Kidney capillary endothelial cell (primary cell): Measurements from ENCODE around the gene MSI2.

ENCODE experiments used
- DNase-seq: peaks from one replicate; pipeline ENCODE4 v3.0.0-alpha.2; 2018; ENCODE audit warnings: low spot score

The MSI2 gene

DNA sequence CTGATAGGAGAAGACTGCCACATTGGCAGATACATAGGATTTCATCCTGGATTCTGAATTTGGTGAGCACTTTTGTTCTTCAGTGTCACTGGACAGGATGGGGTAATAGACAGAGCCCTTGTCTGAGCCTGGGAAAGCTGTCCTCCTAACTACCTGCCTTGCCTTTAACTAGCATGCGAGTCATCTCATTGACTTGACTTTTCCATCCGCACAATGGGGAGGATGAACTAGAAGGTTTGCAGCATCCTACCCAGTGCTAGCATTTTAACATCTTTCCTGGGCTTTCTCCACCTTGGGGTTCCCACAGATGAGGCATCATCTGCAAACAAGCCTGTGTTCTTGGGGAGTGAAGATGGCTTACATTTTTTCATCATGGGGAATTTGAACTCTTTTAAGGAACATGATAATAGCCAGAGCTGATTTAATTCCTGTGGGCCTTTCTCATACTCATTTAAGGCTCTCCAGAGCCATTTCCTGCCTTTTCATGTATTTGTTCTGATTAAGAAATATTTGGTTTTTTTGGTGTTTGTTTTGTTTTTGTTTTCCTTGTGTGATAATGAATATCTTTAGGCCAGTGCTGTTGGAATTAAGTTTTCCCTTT, 139.5 kb downstream of the MSI2 start:
- no peak for DNase-seq

- DNase-seq = no peak
Observed at GRCh38 chr17:57396511-57396921, 140.2 kb downstream of the MSI2 start.

DNA sequence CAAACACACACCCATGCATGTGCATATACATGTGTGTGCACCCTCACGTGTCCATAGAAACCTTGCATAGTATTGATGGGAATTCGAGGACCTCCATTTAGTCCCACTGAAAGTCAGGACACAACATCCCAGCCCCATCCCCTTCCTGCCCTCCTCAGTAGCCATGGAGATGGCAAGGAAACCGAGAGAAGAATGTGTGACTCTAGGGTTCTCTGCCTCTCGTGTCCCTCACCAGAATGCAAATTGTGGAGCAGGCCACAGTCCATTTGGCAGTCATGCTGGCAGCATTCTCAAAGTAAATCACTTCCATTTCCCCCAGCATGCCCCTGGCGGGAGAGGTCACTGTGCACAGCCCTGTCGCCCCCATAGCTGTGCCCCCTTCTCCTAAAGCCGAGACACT, 141.1 kb downstream of the MSI2 start:
- DNase-seq = no peak

GRCh38 chr17:57399690-57400089, 143.4 kb downstream of the MSI2 start:
- DNase-seq = no peak

DNA sequence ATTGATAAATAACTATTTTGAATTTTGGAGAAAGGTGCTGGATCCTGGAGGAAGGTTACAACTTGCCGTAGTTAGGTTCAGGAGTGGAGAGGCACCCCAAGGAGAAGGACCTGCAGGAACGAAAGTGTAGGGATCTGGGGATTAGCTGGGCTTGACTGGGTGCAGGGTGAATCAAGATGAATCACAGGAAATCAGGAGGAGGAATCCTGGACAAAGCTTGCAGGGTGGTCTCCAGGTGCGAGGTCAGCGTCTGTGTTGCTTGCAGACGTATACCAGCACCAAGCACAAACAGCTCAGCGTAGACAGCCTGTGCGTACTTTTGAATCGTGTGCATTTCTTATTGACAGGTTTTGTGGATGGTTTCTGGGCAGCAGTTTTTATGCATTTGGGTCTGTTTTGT, 144.3 kb downstream of the MSI2 start:
- DNase-seq = no peak

- DNase-seq = no peak
Observed at GRCh38 chr17:57401556-57402488, 145.5 kb downstream of the MSI2 start.

DNA sequence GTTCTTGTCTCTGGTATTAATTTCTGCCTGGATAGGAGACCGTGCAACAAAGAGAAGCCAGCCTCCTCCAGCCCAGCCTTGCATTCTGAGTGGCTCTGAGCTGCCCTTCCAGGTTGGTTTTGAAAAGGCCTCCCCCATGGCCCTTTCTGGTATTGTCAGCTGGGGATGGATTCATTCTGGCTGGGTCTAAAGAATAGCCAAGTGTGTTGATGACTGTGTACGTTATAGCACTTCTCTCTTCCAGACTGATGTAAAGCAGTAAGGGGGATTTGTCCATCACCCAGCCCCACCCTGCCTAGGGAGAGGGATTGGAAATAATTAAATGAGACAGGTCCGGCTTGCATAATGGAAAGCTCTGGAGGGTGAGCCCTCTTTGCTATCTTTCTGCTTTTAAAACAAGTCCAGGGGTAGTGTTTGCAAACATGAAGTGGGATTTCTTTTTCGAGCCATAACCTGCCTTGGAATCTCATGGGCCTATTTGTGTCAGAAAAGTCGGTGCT, 146.4 kb downstream of the MSI2 start:
- DNase-seq = no peak

GRCh38 chr17:57403236-57403635, 146.9 kb downstream of the MSI2 start:
- no peak for DNase-seq

DNA sequence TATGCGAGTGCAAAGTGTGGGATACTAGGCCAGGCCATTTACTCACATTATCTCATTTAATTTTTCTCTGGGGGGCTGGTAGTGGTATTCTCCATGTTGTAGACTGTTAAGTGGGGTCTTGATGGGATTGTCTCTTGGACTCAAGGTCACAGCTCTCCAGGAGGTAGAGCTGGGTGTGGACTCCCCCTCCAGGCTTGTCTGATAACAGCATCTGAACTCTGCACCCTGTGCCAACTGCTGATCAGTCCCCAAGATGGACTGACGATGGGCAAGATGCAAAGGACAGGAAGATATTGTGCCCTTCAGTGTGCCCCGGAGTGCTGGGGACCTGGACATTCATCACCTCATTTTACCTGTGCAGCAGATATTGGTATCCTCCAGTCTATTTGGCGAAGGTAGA, 147.8 kb downstream of the MSI2 start:
- no peak for DNase-seq

DNA sequence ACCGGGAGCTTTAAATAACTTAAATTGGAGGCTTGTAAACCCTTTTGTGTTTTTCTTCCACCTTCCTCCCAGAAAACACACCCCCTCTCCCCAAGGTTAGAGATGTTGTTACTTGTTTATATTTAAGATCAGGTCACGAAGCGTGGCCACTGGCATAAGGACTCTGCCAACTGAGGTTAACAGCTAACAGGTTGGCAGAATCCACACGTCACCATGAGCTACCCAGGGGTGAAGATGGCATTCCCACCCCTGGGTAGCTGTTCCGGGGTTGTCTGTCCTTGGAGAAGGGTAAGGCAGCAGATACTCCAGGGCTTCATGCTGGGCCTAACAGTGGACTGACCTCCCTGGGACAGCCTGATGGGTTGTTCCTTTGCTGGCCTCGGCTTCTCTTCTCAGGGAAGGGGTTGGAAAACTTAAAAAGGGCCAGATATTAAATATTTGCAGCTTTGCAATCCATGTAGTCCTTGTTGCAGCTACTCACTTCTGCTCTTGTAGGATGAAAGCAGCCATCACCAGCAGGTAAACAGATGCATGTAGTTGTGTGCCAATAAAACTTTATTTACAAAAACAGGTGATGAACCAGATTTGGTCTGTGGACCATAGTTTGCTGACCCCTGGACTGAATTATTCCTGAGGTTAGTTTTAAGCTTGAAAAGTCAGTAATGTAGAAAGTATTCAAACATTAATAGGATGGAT, 148.6 kb downstream of the MSI2 start:
- no peak for DNase-seq

GRCh38 chr17:57405491-57406072, 149.3 kb downstream of the MSI2 start:
- no peak for DNase-seq

- no peak for DNase-seq
Observed at GRCh38 chr17:57406131-57406980, 150.0 kb downstream of the MSI2 start.

GRCh38 chr17:57406981-57407286, 150.6 kb downstream of the MSI2 start:
- no peak for DNase-seq

GRCh38 chr17:57407287-57408070, 151.2 kb downstream of the MSI2 start:
- no peak for DNase-seq

- no peak for DNase-seq
Observed at GRCh38 chr17:57408071-57408811, 151.9 kb downstream of the MSI2 start.

GRCh38 chr17:57410169-57410568, 153.8 kb downstream of the MSI2 start:
- DNase-seq = no peak

- no peak for DNase-seq
Observed at GRCh38 chr17:57412520-57413096, 156.3 kb downstream of the MSI2 start.

DNA sequence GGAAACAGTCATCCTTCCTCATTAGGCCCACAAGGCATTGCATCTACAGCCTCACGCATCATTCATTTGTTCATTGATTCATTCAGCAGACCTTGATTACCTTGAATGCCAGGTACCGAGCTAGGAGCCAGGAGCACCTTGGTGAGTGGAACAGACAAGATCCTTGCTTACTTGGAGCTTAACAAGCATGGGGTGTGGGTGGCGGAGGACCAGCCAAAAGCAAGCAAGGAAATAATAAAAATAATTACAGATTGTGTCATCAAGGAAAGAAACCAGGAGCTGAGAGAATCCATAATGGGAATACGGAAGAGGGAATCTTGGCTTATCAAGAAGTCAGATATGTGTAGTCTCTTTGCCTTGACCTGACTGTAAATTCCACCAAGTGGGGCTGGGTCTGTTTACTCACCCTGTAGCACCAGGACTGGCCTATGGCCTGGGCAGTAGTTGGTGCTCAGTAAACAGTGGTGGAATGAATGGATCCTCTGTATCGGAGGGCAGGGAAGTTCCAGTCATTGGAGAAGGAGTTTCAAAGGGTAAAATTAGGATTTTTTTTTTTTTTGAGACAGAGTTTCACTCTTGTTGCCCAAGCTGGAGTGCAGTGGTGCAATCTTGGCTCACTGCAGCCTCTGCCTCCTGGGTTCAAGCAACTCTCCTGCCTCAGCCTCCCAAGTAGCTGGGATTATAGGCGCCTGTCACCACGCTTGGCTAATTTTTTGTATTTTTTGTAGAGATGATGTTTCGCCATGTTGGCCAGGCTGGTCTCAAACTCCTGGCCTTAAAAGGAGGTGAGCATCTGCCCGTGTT, 157.7 kb downstream of the MSI2 start:
- DNase-seq = no peak

- no peak for DNase-seq
Observed at GRCh38 chr17:57415751-57416207, 159.5 kb downstream of the MSI2 start.
